Globus pallidus (tissue), 1 donor: ENCODE results near the gene CCT3.
A peak's percentile ranks its signal among the peaks of the same experiment; 100 is the strongest.
"Not testable (repeated sequence)": the region's sequence is repeated elsewhere in the genome, so short reads cannot be mapped to it uniquely, and the experiment has no call there.

ENCODE experiments used
- DNase-seq: peaks from one replicate; pipeline ENCODE4 v3.0.0-alpha.2; 2015; ENCODE audit warnings: low spot score

The CCT3 gene

DNA sequence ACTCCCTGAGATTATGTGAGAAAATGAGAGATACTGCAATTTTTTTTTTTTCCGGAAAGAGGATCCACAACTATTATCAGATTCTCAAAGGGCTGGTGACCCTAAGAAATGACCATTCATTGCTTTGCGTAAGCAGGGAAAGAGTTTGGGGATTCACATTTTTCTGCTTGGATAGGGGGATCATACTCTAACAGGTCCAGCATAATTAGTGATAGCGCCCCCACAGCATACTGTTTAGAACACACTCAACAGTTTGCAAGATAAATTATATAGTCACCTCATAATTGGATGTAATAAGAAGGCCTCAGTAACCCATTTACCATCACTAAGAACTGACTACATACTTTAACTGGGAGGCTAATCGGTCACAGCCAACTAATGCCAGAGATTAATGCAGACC is 1.9 kb downstream of the CCT3 start:
- no peak for DNase-seq

DNA sequence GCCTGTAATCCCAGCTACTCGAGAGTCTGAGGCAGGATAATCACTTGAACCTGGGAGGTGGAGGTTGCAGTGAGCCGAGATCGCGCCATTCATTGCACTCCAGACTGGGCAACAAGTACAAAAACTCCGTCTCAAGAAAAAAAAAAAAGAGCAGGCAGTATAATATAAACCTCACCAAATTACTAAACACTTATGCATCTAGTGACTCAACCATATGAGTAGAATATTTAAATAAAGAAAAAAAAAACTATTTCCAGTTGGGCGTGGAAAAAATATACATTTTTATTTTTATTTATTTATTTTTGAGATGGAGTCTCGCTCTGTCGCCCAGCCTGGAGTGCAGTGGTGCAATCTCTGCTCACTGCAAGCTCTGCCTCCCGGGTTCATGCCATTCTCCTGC is 14.9 kb downstream of the CCT3 start:
- not testable (repeated sequence) for DNase-seq

DNA sequence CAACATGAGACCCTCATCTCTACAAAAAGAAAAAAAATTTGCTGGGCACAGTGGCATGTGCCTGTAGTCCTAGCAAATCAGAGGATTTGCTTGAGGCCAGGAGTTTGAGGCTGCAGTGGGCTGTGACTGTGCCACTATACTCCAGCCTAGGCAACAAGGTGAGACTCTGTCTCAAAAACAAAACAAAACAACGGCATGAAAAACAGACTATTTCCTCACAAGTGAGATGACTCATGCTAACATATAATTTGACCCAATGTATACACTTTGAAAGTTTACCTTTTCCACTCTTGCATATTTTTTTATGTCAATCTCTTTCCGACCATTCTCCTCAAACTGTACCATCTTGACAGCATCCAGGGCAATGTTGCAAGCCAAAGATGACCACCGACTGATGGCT is 17.5 kb downstream of the CCT3 start:
- DNase-seq, result no peak

DNA sequence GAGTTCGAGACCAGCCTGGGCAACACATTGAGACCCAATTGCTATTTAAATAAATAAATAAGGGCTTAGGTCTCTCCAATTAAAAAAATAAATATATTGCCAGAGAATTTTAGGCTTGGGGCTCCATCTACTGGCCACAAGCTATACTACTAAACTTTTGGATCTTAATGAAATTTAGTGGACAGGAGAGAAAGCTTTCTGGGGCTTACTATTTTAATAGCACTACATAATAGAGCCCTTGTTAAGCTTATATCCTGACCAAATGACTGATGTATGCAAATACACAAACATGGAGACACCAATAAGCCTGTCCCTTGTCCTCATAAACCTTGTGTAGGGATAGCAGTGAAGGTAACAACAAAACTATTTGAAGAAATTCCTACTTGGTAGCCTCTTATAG is 18.4 kb downstream of the CCT3 start:
- DNase-seq, result peak; percentile 16

DNA sequence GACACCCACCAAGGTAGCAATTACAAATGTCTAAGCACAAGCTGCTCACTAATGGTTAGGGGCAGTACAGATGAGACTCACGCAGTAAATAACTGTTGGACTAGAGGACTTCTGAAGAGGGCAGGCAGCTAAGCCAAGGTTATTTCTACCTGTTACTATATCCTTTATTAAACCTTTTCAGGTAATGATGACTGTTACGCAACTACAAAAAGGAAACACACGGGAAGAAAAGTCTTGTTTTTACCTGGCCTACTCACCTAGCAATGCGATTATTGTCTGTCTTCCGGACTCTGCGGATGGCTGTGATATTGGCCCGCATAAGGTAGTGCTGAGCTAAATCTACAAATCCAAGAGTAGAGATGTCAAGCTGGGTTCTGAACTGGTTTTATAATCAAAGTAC is 21.2 kb downstream of the CCT3 start:
- DNase-seq, result no peak

DNA sequence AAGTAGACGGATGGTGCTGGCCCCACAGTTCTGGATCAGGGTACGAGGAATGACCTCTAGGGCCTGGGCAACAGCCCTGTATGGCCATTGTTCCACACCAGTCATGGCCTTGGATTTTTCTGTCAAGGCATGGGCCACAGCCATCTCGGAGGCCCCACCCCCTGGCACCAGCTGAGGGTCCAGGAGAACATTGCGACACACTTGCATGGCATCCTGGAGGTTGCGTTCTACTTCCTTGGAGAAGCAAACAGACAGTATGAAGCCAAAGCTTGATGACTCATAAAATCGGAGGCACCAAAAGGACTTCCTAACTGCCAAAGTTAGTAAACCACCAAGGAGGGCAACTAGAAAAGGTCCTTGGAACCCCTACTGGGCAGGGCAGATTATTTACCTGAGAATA is 27.1 kb downstream of the CCT3 start:
- DNase-seq, result no peak

DNA sequence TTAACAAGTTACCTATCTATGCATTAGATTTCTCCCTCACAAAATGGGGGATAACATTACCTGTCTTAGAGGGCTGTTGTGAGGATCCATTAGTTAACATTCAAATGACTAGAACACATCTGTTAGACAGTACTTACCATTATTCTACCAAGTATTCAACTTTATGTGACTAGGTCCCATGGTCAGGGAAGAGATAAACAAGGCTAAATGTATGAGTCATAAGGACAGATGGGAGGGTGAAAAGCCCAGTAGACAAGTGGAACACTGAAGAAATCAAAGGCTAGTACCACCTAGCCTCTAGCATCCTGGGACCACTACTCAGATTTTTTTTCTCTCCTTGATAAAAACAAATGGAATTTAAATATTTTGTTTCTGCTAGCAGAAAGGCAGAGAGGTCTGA is 30.0 kb downstream of the CCT3 start:
- DNase-seq, result no peak

DNA sequence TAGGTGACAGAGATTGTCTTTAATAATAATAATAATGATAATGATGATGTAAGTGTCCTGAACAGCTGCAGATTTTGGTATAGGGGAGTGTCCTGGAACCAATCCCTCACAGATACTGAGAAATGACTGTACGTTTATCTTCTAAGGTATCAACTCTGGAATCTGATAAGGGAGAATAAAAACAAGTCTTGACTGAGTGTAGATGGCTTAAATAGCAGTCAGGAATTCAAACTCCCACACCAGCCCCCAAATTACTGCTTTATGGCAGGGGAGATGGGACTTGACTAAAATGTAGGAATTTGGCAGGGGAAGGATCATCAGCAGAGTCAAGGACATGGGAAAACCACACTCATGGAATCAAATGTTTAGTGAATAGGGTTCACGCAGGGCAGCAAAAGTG is 32.9 kb downstream of the CCT3 start:
- DNase-seq, result no peak

DNA sequence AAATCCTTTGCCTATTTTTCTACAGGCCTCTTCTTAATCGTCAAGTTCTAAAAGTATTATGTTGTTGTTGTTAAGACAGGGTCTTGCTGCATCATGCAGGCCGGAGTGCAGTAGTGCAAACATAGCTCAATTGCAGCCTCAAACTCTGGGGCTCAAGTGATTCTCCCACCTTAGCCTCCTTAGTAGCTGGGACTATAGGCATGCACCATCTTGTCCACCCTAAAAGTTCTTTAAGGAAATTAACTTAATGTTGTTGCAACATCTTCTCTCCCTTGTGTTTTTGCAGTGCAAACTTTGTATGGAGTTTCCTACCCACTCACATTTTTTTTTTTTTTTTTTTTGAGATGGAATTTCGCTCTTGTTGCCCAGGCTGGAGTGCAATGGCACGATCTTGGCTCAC is 34.9 kb downstream of the CCT3 start:
- no peak for DNase-seq

DNA sequence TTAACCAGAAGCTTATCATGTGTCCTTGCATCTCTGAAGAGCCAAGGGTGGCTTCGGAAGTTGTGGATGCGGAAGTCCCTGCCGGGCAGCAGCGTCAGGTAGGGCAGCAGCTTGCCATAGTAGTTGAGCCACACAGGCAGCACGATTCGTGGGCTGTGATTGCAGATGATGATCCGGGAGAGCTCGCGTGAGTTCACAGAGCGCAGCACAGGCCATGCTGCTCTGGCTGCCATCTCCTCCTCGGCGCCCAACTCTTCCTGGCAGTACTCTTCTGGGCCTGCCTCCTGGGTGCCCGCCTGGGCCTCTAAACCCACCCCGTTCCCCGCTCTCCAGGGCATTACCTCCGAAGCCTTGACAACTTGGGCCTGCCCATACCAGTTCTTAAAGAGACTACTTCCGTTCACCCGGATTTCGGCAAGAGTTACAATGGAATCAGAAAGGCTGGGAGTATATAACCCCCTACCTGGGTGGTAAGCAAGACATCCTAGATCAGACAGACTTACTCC is 39.2 kb downstream of the CCT3 start, which contains the start of gene VHLL:
Gene VHLL, minus strand, starts transcription at position 456 of the 506 bp plus-strand sequence. Its CDS starts 118 bp downstream, at position 338.
- DNase-seq, result no peak

DNA sequence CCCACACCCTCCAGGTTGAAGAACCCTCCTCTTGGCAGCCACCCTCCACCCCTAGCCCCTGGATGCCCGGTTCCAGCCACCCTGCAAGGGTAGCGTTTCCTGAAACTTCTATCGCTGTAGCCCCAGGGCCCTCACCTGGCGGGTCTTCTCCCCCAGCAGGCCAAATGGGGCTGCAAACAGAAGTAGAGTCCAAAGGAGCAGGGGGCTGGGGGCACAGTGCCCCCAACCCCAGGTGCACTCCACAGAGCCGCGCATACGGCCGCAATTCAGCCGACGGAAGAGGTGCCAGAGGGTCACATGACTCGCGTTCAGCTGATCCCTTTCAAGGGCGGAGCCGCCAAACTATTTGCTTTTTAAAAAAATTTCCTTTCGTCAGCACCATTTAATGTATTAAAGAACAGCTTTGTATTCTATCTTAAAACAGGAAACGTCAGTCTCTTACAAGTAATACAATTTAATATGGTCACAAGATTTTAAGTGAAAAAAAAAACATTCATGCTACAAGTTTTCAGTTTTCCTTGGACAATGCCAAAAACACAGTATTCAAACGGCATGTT is 42.6 kb downstream of the CCT3 start, which contains the start of gene GLMP:
Gene GLMP, minus strand, starts transcription at position 289 of the 557 bp plus-strand sequence. Its CDS starts 34 bp downstream, at position 255.
- peak; percentile 69 for DNase-seq

DNA sequence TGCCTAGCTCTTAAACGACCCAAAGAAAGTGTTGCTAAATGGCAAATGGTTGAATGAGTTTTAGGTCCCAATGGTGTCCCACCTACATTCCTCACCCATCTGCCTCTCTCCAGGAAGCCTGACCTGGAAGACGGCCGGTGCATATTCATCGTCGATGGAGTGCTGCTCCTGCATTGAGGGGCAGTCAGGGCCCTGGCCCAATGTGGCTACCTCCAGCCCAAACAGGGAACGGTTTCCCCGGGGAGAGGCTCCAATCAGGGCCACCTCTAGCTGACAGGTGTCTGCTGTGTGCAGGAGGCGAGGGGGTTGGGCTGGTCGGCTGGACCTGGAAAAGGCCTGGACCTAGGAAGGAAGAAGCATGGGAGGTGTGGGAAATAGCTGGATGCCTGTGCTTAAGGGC is 44.2 kb downstream of the CCT3 start:
- DNase-seq, result no peak

DNA sequence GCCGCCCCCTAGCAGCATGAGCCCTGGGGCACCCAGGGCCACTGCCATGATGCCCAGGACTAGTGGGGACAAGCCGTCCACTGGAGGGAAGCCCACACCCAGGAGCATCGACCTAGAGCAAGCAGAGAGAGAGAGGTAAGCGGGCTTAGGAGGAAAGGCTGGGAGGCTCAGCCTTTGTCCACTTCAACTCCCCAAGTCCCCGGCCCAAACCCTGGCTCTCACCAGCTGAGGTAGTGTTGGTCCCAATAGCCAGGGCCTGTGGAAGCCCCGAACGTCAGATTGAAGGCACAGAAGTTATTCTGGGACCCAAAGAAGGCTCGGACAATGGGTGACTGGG is 45.0 kb downstream of the CCT3 start:
- DNase-seq, result no peak

DNA sequence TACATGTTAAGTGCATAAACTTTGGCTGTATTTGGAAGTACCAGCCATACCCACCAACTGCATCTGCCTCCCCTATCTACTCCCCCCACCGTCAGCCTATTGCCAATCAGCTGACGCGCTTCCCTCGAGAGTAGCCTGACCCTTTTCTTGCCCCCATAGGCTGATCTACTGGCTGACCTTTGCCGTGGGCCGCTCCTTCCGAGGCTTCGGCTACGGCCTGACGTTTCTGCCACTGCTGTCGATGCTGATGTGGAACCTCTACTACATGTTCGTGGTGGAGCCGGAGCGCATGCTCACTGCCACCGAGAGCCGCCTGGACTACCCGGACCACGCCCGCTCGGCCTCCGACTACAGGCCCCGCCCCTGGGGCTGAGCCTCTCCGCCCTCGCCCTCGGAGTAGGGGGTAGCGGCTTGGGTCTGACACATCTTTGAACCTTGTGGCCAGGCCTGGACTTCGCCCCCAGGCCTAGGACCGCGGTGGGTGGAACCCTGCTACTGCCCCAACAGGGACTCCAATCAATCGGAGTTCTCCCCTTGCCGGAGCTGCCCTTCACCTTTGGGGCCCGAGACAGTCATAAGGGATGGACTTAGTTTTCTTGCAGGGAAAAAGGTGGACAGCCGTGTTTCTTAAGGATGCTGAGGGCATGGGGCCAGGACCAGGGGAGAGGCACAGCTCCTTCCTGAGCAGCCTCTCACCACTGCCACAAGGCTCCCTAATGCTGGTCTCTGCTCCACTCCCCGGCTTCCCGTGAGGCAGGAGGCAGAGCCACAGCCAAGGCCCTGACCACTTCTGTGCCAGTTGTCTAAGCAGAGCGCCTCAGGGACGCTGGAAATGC is 46.6 kb downstream of the CCT3 start:
- DNase-seq, result peak; percentile 86

DNA sequence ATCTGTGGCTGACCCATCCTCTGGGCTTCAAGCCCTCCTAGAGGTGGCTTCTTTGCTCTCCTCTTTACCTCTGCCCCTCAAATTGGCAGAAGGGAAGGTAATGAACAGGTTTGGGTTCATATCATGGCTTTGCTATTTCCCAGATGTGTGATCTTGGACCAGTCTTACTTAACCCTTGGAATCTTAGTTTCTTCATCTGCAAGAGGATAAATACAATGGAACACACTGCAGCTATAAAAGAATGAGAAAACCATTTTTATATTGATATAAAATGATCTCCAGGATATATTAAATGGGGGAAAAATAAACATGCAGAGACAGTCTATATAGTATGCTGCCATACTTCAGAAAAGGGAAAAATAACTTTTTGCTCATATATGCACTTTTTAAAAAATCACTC is 48.2 kb downstream of the CCT3 start:
- DNase-seq, result no peak

DNA sequence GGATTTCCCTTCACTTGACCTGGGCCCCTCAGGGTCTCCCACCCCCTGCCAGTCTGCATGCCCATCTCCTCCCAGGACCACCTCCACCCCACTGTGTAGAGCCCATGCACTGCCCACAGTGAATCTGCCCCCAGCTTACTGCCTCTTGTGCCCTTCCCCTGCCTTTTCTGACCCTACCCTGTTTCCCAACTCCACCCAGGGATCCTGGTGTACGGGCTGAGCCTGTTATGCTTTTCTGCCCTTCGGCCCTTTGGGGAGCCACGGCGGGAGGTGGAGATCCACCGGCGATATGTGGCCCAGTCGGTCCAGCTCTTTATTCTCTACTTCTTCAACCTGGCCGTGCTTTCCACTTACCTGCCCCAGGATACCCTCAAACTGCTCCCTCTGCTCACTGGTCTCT is 52.0 kb downstream of the CCT3 start:
- DNase-seq, result no peak

DNA sequence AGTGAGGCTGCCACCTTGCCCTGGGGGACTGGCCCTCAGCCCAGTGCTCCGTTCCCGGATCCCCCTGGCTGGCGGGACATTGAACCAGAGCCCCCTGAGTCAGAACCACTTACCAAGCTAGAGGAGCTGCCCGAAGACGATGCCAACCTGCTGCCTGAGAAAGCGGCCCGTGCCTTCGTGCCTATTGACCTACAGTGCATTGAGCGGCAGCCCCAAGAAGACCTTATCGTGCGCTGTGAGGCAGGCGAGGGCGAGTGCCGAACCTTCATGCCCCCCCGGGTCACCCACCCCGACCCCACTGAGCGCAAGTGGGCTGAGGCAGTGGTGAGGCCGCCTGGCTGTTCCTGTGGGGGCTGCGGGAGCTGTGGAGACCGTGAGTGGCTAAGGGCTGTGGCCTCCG is 52.7 kb downstream of the CCT3 start:
- DNase-seq, result no peak

DNA sequence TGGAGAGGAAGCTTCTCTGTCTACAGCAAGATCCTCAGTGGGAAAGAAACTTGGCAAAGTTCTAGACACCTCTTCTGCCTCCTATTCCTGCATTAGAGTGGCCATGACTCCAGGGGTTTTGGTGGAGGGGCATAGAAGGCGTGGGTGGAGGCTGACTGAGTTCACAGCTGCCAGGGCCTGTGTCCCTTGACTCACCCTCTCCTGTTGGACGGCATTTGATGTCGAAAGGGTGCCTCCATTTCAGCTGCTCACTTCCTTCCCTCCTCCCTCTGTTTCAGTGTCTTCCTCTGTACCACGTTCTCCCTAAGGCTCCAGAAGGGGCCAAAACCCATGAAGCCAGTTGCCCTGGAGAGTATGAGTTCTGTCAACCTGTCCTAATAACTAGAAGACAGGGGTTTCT is 53.3 kb downstream of the CCT3 start:
- DNase-seq, result no peak

DNA sequence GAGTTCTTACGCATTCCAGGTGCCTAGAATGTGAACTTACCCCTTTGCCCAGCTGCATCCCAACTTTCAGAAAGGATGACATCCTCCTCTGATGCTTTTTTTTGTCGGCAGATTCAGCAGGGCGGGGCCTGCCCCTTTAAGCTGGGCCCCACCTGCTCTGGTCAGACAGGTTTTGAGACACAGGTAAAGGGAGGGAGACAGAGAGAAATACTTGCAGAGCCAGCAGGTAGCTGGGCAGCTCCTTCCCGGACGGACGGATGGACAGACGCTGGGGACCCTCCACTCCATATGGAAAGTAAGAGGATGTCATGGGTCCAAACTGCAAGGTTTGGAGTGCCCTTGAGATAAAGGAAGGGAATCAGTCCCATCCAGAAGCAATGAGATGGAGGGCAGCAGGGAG is 54.0 kb downstream of the CCT3 start, which contains the start of gene TMEM79:
Gene TMEM79, plus strand, starts transcription at position 214 of the 400 bp plus-strand sequence. CDS start 902 bp downstream, outside the sequence.
- no peak for DNase-seq

DNA sequence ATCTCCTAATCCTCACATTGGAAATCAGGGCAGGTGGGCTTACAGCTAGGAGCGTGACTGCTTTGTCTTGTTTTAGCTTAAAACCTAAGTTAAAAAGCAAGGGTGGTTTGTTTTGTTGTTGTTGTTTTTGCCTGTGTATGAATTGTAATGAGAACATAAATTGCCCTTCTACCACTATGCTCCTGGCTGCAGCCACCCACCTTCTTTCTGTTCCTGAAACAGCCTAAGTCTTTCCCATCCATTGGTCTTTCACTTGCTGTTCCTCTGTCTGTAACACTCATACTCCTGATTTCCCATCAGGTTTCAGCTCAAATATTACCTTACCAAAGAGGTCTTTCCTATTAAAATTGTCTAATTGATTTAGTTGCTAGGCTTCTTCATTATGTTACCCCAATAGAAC is 54.6 kb downstream of the CCT3 start:
- no peak for DNase-seq

DNA sequence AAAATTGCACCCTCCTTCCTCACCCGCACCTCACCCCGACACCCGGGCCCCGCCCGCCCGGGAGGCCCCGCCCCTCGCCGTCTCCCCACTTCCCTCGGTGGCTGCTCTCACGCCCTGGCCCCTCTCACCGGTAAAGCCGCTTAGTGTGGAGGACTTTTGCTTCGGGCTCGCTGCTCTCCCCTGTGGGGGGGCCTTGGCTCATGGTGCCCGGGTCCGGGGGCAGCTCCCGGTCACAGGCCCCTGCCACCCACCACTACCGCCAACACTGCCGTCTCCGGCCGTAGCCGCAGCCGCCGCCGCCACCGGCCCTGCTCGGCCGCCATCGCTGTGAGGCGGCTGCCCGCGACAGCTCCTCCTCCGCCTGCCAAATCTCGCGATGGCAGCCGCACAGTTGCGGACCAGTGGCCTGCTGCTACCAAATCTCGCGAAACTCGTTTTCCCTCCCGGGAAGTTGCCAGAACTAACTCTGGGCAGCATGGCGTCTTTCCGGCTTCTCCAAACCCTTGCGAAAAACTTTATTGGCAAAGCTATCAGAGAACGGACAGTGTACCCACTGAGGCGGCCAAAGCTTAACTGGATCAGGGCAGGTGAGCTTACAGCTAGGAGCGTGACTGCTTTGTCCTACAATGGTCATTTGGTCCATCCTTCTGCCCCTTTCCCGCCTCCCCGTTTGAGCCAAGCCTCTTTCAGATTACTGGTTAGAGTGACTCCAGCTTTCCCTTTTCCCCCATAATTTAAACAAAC is 55.4 kb downstream of the CCT3 start, which contains the start of gene SMG5:
Gene SMG5, minus strand, starts transcription at position 347 of the 744 bp plus-strand sequence. Its CDS starts 145 bp downstream, at position 202.
- DNase-seq, result peak; percentile 95

DNA sequence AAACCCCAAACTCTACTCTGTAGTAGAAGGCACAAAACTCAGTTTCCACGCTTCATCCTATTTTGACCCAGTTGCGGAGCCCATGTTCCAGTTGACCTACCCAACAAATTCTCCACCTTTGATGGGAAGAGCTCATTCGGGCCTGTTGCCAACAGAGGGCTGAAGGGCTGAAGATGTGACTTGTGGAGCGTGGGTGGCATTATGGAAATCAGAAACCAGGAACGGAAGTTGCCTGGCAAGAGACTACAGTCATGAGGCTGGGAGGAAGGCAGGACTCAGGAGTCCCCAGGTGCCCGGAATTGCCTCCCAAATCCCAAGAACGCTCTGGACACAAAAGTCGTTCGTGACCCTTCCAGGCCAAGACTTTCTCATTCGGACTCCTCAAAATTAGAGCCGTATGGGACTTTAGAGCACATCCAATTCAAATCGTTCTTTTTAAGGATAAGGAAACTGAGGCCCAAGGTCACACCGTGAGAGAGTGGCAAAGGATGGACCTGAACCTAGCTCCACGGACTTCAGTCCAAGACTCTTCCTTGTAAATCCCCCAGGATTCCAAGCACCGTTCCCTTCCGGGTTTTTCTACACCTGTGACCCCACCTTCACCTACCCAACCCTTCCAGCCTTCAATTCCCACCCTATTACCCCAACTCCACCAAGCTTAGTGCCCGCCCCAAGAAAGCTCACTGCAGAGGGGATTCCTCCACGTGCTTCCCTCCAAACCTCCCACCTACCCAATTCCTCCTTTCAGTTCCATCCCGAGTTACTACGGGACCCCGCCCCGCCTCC is 56.2 kb downstream of the CCT3 start:
- DNase-seq, result no peak
